GM21360 (cell line): ENCODE data around the gene PKM.

Experiments
- ATAC-seq: cut with Tn5 transposase; IDR thresholded peaks from one replicate; pipeline ENCODE4 v1.9.1; 2021; ENCODE audit warnings: mild to moderate bottlenecking, moderate library complexity; ENCODE audit not compliant: unreplicated experiment

PKM gene

DNA sequence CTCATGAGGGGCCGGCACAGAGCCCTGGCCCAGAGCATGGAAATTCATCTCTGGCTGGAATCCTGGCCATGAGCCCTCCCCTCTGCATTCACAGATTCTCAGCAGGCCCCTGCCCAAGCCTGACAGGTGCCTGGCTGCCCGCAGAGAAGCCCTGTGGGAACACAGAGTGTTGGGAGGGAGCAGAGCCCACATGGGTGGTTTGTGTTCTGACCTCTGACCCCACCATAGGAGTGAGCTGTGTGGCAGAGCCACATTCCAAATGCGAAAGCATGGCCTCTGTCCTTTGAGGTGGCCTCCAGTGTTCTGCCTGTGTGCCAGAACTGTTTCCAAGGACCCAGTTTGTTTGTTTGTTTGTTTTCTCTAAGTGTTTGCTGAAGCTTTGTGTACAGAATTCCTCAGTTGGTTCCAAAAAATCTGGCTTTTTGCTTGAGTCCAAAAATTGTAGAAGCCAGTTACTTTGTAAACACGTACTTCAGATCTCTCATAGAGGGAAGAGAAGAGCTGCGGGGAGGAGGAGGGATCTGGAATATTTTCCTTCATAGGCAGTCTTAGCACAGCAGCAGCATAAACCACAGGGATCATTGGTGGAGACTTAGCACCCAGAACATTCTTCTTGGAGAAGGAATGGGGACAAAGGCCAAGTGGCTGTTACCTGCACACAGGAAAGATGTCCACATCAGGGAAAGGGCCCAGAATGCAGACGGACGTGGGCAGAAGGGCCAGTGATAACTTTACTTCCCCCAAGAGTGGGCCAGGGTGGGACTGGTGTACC, 69.4 kb downstream of the PKM start:
- no peak for ATAC-seq

DNA sequence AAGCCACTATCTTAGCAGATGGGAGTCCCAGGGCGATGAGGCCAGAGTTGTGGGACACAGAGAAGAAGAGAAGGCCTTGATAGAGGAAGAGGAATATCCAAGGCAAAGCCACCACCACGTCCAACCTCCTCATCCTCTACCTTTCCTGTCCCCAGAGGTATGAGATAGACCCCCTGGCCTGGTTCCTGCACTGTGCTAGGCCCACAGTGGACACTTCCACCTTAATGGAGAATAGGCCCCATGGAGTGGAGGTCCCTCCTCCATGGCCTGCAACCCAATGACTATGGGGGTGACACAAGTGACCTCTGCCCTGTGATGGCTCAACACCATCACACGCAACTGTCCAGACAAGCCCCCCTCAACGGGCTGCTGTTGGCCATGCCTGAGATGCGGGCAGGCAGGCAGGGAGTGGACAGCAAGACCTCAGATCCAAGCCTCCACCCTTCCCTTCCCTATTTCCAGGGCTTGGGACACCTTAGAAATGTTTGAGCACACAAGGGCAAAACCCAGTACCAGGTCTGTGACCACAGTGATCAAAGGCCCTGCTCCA, 70.2 kb downstream of the PKM start:
- no peak for ATAC-seq

DNA sequence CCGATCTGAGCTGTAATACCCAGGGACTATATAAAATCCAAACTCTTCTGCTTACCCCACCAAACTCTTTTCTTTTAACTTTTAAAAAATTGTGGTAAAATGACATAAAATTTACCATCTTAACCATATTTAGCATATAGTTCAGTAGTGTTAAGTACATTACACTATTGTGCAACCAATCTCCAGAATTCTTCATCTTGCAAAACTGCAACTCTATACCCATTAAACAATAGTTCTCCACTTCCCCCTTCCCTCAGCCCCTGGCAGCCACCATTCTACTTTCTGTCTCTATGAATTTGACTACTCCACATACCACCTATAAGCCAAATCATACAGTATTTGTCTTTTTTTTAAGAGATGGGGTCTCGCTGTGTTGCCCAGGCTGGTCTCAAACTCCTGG, 74.1 kb downstream of the PKM start:
- no peak for ATAC-seq

DNA sequence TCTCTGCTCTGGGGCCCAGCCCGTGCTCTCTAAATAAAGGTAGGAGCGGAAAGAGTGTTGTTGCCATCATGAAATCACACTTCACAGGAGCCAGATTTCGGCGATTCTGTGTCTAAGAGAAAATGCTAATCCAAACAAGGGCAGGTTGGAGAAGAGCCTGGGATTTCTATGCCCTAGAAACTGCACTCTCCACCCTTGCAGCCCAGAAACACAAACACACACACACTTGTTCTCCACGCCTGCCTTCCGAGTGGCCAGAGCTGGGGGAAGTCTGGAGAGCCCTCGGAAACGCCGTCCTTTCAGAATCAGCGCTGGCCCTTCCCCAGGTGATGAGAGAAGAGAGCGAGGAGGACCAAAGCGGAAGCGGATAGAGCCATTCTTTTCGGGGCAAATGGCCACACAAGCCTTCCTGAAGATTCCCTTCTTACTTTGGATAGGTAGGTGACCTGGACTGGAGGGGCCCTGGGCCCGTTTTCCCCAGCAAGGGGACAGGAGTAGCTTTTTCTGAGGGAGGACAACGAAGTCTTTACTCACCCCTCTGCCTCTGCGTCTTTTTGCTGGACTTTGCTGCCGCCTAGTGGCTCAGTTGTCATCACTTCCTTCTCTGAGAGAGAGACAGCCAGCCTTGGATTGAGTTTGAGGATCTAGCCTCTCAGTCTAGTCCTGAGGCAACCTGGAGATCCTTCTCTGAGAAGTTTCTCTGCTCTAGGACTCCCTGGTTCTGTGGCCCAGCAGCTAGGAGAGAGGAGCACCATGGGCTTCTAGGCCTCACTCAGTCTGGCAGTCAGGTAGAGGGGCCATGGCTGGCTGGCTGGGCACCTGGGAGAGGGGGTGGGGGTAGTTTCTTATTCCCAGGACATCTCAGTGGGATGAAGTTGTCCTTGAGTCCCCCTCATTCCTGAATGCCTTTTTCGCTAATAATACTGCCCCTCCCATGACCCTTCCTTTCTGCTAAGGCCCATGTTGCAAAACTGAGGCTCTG, 75.1 kb downstream of the PKM start:
- peak; percentile 74 for ATAC-seq

DNA sequence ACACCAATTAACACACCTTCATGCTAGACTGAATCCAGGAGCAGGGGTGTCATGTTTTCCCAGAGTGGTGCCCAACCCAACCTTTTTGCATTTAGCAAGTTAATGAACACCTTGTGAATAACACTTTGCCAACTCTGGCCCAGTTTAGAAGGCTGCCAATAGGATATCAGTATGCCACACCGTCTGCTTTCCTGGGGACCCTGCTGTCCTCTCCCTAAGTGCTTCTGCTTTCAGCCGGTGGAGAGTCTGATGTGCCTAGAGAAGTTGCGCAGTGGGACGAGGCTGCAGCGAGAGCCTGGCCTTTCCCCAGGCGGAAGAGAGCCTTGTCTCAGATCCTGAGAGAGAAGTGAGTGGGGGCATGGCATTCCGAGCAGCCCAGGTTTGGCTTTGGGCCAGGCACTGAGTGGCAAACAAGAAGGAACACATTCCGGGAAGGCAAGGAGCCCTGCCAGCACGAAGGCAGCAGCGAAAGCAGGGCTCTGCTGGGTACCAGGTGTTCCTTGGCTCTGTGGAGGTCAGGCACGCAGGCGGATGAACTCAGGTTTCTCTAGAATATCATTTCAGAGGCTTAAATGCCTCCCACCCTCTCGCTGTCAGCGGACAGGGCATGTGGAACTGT, 75.9 kb downstream of the PKM start:
- ATAC-seq: no peak

DNA sequence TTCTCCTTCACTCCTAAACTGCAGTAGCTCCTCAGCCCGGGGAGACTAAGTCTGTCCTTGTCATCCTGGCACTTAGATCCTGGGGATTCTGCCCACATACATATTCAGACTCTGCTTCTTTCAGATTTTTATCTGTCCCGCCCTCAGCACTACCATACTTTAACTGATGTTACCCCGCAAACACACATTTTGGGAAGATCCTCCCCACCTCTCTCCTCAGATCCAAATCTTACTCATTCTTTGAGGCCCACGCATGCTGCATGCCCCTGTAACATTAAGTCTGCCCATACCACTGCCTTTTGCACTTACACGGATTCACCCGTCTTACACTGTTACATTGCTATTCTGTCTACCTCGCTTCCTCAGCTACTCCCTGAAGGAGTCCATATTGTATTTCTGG, 76.7 kb downstream of the PKM start:
- no peak for ATAC-seq

DNA sequence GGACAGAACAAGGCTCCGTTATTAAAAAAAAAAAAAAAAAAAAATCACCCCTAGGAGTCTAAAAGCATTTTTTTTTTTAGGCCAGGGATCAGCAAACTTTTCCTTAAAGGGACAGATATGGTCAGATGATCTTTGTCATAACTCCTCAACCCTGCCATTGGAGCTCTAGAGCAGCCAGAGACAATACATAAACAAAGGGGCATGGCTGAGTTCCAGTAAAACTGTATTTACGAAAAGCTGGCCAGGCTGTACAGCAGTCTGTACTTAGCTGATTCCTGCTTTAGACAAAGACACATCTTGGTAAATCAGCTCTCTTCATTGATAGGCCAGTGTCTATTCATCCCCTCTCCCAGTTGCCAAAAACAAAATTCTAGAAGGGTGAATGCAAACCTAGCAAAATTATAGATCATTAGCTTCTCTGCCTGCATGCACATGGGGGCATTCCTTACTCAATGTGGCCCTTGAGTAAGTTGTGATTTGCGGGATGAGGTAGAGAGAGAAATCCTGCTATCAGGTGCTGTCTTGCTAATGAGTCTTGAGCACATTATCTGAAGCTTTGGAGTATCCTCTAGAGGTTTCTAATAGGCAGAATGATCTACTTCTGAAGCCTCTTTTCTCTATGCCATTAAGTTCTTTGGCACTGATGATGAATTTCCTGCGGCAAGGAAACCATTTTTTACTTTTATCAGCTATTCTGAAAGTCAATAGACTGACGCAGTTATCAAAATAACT, 77.6 kb downstream of the PKM start:
- ATAC-seq: no peak
